ENCODE measurements around the gene TNRC18. TPM values are rescaled to one million over a fixed set of nuclear protein-coding genes. Genes with fewer than 3 reads are reported as not detected.

The TNRC18 gene
- total RNA-seq, 1 donor from 2014 or later, result 95.4 TPM

DNA sequence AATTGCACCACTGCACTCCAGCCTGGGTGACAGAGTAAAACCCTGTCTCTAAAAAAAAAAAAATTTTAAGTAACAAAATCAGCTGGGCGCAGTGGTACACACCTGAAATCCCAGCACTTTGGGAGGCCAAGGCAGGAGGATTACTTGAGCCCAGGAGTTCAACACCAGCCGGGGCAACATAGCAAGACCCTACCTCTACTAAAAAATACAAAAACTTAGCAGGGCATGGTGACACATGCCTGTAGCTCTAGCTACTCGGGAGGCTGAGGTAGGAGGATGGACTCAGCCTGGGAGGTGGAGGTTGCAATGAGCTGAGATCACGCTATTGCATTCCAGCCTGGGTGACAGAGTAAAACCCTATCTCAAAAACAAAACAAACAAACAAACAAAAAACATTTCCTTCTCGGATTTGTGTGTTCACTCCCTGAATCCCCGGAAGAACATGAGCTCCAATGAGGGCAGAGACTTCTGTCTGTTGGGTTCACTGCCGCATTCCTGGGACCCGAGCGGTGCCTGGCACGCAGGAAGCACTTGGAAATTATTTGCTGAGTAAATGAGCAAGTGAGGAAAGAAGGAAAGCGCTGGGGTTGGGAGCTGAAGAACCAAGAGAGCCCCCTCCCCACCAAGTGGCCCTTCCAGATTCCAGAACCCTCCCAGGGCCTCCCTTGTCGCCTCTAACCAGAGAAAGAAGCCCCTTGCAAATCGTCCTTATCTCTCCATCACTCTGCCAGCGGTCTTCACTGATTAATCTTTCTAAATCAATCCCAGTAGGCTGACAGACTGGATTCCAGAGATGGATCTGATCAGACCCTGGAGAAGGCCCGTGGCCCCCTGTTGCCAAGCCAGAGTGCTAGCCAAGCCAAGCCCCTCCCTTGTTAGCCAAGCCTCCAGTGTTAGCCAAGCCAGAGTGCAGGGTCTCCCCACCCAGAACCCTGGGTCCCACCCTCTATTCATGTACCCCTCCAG lies 6.2 kb downstream of the TNRC18 start:
- Mint-ChIP-seq H3K9me3 (ENCODE audit: low read depth) (no peaks in the 10 kb centered on the region), H3K27ac (ENCODE audit: unreplicated experiment) (peak overlapping the region; percentile 90), H3K4me1 (ENCODE audit: low read depth) (peaks cover 42% of the 10 kb centered on the region), H3K36me3 (ENCODE audit: low read depth) (peaks cover 7% of the 10 kb centered on the region), H3K27me3 (ENCODE audit: low read depth) (no peaks in the 10 kb centered on the region), H3K4me3 (ENCODE audit: unreplicated experiment) (peak overlapping the region; percentile 86)
- TF ChIP-seq, protein P1, sequence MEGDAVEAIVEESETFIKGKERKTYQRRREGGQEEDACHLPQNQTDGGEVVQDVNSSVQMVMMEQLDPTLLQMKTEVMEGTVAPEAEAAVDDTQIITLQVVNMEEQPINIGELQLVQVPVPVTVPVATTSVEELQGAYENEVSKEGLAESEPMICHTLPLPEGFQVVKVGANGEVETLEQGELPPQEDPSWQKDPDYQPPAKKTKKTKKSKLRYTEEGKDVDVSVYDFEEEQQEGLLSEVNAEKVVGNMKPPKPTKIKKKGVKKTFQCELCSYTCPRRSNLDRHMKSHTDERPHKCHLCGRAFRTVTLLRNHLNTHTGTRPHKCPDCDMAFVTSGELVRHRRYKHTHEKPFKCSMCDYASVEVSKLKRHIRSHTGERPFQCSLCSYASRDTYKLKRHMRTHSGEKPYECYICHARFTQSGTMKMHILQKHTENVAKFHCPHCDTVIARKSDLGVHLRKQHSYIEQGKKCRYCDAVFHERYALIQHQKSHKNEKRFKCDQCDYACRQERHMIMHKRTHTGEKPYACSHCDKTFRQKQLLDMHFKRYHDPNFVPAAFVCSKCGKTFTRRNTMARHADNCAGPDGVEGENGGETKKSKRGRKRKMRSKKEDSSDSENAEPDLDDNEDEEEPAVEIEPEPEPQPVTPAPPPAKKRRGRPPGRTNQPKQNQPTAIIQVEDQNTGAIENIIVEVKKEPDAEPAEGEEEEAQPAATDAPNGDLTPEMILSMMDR (IDR thresholded peaks at IDR 0.05), result no peak
- no peak for DNase-seq (ENCODE audit: low spot score)

DNA sequence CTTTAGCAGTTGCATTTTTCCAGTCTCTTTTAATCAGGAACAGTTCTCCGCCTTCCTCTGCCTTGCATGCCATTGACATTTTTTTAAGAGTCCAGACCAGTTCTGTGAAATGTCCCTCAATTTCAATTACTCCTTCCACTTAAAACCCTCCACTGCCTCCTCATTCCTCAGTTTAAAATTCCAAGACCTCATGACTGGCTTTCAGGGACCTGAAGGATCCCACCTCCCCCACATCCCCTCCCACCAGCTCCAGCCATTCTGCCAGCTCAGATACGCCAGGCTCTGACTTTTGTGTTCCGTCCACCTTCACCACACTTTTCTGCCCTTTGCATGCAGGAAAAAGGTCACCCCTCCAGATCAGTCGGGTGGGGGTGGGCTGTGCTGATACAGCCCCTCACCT lies 8.7 kb downstream of the TNRC18 start:
- Mint-ChIP-seq H3K4me1 (ENCODE audit: low read depth) (peaks cover 49% of the 10 kb centered on the region), H3K36me3 (ENCODE audit: low read depth) (peaks cover 10% of the 10 kb centered on the region), H3K27ac (ENCODE audit: unreplicated experiment) (peak overlapping the region; percentile 90), H3K27me3 (ENCODE audit: low read depth) (no peaks in the 10 kb centered on the region), H3K9me3 (ENCODE audit: low read depth) (no peaks in the 10 kb centered on the region), H3K4me3 (ENCODE audit: unreplicated experiment) (no peak overlapping the region)
- TF ChIP-seq, protein P1 (IDR thresholded peaks at IDR 0.05), result no peak
- no peak for DNase-seq (ENCODE audit: low spot score)

DNA sequence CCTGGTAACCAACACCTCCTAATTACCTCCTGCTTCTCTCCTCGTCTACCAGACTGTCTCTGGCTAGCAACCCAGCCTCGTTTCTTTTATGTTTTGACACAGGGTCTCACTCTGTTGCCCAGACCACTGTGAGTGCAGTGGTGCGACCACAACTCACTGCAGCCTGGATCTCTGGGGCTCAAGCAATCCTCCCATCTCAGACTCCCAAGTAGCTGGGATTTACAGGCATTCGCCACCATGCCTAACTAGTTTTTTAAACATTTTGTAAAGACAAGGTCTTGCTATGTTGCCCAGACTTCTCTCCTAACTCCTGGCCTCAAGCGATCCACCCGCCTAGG lies 10.2 kb downstream of the TNRC18 start:
- TF ChIP-seq, protein P1 (IDR thresholded peaks at IDR 0.05), result no peak
- Mint-ChIP-seq H3K36me3 (ENCODE audit: low read depth) (peaks cover 13% of the 10 kb centered on the region), H3K9me3 (ENCODE audit: low read depth) (no peaks in the 10 kb centered on the region), H3K4me3 (ENCODE audit: unreplicated experiment) (no peak overlapping the region), H3K27ac (ENCODE audit: unreplicated experiment) (peak overlapping the region; percentile 78), H3K4me1 (ENCODE audit: low read depth) (peaks cover 47% of the 10 kb centered on the region), H3K27me3 (ENCODE audit: low read depth) (no peaks in the 10 kb centered on the region)
- no peak for DNase-seq (ENCODE audit: low spot score)

DNA sequence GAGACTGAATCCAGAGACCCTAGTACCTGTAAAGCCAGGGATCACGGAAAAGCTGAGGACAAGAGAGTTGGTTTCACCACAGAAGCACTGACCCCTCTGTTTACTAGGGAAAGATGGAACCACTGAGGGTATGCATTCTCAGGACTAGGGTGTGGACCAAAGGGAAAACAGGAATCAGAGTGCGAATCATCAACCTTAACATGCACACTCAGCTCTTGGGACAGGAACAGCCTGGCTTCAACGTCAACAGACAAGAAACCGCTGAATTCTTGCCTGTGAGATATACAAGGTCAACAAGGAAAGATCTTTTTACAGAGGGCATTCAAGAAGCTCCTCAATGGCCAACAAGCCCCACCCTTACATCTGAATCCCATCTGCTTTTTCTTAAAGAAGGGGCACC lies 14.9 kb downstream of the TNRC18 start:
- Mint-ChIP-seq H3K4me3 (ENCODE audit: unreplicated experiment) (no peak overlapping the region), H3K27ac (ENCODE audit: unreplicated experiment) (peak overlapping the region; percentile 85), H3K27me3 (ENCODE audit: low read depth) (no peaks in the 10 kb centered on the region), H3K9me3 (ENCODE audit: low read depth) (no peaks in the 10 kb centered on the region), H3K36me3 (ENCODE audit: low read depth) (peaks cover 13% of the 10 kb centered on the region), H3K4me1 (ENCODE audit: low read depth) (peaks cover 33% of the 10 kb centered on the region)
- no peak for DNase-seq (ENCODE audit: low spot score)
- TF ChIP-seq, protein P1 (IDR thresholded peaks at IDR 0.05), result no peak

DNA sequence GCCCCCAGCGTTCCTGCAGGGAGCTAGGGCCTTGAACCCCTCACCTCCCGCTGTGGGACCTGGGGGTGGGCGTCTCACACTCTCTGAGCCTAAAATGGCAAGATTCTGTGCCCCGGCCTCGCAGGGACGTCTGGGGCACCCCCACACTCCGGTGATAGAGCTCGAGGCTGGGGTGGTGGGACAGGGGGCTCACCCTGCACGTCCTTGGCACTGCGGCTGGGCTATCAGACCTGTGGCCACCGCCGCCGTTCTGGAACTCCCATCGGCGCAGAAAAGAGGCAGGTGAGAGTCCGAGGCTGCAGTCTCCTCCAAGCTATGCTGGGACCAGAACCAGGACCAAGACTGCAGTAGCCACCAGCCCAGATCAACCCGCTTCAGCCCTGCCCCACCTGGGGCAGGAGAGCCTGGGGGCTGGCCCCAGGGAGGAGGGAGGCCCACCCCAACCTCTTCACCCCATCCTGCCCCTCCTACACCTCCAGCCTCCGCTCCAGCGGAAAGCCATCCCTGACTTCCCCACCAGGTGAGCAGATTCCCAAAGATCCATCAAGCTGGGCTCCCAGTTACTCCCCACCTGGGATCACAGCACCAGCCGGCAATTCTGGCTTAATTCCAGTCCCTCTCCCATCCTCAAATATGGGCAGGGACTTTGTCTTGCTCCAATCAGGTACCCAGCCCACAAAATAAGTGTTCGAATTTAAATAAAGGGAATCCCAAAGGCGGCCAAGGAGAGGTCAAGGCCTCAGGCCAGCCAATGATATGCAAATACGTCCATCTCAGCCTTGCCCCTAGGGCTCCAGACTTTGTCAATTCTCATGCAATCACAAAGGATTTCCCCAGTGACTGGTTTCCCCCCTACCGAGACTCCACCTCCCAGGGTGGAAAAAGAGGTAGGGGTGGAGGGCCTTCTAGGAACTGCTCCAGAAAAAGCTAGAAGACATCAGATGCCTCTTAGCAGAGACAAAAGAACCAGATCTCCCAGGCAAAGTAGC lies 16.4 kb downstream of the TNRC18 start:
- peaks cover 14% of the 10 kb centered on the region for H3K36me3 Mint-ChIP-seq (ENCODE audit: low read depth)
- H3K4me3 Mint-ChIP-seq (ENCODE audit: unreplicated experiment), result no peak overlapping the region
- DNase-seq (ENCODE audit: low spot score), result no peak
- H3K27ac Mint-ChIP-seq (ENCODE audit: unreplicated experiment), result peak overlapping the region; percentile 60
- H3K9me3 Mint-ChIP-seq (ENCODE audit: low read depth), result no peaks in the 10 kb centered on the region
- H3K4me1 Mint-ChIP-seq (ENCODE audit: low read depth), result peaks cover 26% of the 10 kb centered on the region
- no peaks in the 10 kb centered on the region for H3K27me3 Mint-ChIP-seq (ENCODE audit: low read depth)
- TF ChIP-seq, protein P1 (IDR thresholded peaks at IDR 0.05), result no peak
